ENCODE results near the gene PTGES3. TPM values are rescaled to one million over a fixed set of nuclear protein-coding genes. Genes with fewer than 3 reads are reported as not detected.

The PTGES3 gene
- total and polyA plus RNA-seq, 7 experiments from 2014 or later: 111 to 289 (median 154) TPM

GRCh38 chr12:56676851-56677580 lies 11.1 kb downstream of the PTGES3 start:
- Histone ChIP-seq H3K27ac (ENCODE audit: low read depth, low read length) (peak overlapping the region; percentile 34), H3K36me3 (ENCODE audit: control insufficient read depth in 2 of 3, insufficient read depth in 3 of 3, low read length in 3 of 3) (peaks cover 0 to 23% (median 3%) of the 10 kb centered on the region in 3 experiments), H3K9me3 (ENCODE audit: control insufficient read depth in 2 of 3, low read length in 3 of 3) (no peaks in the 10 kb centered on the region), H3K27me3 (ENCODE audit: control insufficient read depth in 2 of 2, insufficient read depth in 2 of 2, low read length in 2 of 2) (no peaks in the 10 kb centered on the region), H3K4me1 (ENCODE audit: control insufficient read depth in 2 of 2, insufficient read depth in 2 of 2, low read length in 2 of 2) (peaks cover 35 to 49% of the 10 kb centered on the region in 2 donors), H3K4me3 (ENCODE audit: low read length) (no peak overlapping the region)
- DNase-seq (peak in 2 of 9 donors; percentile 22 to 45), ATAC-seq (peak; percentile 65)
- CTCF ChIA-PET: interaction anchor here (0.6 to 1.0 kb wide), 3 partner anchors 13 to 98 kb away, joined by 3 to 4 read pairs (median 3); no protein-coding TSS in a partner anchor
- Mint-ChIP-seq H3K27me3 (no peaks in the 10 kb centered on the region), H3K36me3 (peaks cover 4 to 19% (median 6%) of the 10 kb centered on the region in 5 donors), H3K4me3 (peak overlapping the region in 8 of 10 donors; percentile 12 to 63 (median 48)), H3K4me1 (peaks cover 33 to 85% (median 63%) of the 10 kb centered on the region in 7 donors), H3K9me3 (peaks cover 0 to under 1% (median 0%) of the 10 kb centered on the region in 11 donors), H3K27ac (peak overlapping the region in 8 of 9 donors; percentile 38 to 77 (median 72))
- intact Hi-C loops (cut with micrococcal nuclease): no loop called here
- POLR2A ChIA-PET: interaction anchor here (0.6 to 4.5 kb wide), 7 partner anchors 11 to 421 kb away, joined by 3 to 30 read pairs (median 6); partner anchors contain the start of genes NACA and PTGES3

DNA sequence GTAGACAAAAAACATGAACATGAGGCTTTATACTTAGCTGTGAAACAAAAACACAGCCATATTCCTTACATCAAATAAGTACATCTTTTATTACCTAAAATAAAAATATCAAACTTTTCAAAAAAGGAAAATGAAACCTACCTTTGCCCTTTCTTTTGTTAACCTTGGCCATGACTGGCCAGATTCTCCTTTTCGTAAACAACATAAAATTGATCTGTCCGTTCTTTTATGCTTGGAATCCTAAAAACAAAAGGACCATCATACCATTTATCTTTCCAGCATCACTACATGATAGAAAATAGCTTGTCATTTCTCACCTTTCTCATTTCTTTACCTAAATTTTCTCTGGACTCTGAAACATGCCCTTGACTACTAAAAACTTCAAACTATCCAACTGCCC lies 16.5 kb downstream of the PTGES3 start:
- CTCF ChIA-PET: interaction anchor here (0.6 to 2.2 kb wide), 2 partner anchors 14 to 39 kb away, joined by 5 read pairs; no protein-coding TSS in a partner anchor
- peaks cover 5 to 33% (median 21%) of the 10 kb centered on the region in 5 donors for H3K36me3 Mint-ChIP-seq

GRCh38 chr12:56670836-56671235 lies 17.2 kb downstream of the PTGES3 start:
- intact Hi-C loops (cut with micrococcal nuclease): no loop called here
- H3K27me3 ChIP-seq (ENCODE audit: control insufficient read depth in 2 of 2, insufficient read depth in 2 of 2, low read length in 2 of 2): no peaks in the 10 kb centered on the region

More for the DNA sequence above, 16.5 kb downstream of the PTGES3 start:
- H3K4me1 ChIP-seq (ENCODE audit: control insufficient read depth in 2 of 2, insufficient read depth in 2 of 2, low read length in 2 of 2): peaks cover 8 to 22% of the 10 kb centered on the region in 2 donors
- H3K36me3 ChIP-seq (ENCODE audit: control insufficient read depth in 2 of 3, insufficient read depth in 3 of 3, low read length in 3 of 3): peaks cover 16 to 56% (median 36%) of the 10 kb centered on the region in 3 experiments
- H3K27ac ChIP-seq (ENCODE audit: low read depth, low read length): no peak overlapping the region
- Mint-ChIP-seq H3K4me1 (peaks cover 23 to 52% (median 44%) of the 10 kb centered on the region in 7 donors), H3K9me3 (no peaks in the 10 kb centered on the region), H3K27ac (peak overlapping the region in 6 of 9 donors; percentile 18 to 83 (median 54)), H3K4me3 (no peak overlapping the region), H3K27me3 (no peaks in the 10 kb centered on the region)
- no peaks in the 10 kb centered on the region for H3K9me3 ChIP-seq (ENCODE audit: control insufficient read depth in 2 of 3, low read length in 3 of 3)
- ATAC-seq (no peak), DNase-seq (no peak)
- no peaks in the 10 kb centered on the region for H3K27me3 ChIP-seq (ENCODE audit: control insufficient read depth in 2 of 2, insufficient read depth in 2 of 2, low read length in 2 of 2)
- intact Hi-C loops (cut with micrococcal nuclease): loop anchor here in 1 of 2 donors (2.0 kb wide), 1 partner anchor 15 kb away; no protein-coding TSS in a partner anchor
- POLR2A ChIA-PET: interaction anchor here (0.6 to 2.2 kb wide), 3 partner anchors 16 to 1069 kb away, joined by 3 to 9 read pairs (median 7); partner anchors contain the start of genes NACA and PTGES3
- no peak overlapping the region for H3K4me3 ChIP-seq (ENCODE audit: low read length)

DNA sequence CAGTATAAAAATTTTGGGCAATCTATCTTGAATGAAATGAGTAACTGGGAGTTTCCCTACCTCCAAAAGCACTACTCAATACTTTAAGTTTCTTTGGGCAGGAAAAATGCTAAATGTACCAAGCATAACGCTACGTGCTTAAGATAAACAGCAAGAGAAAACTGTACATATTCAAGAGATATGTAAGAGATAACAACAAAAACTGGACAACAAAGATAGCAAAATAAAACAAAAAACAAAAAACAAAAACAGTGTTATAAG lies 20.0 kb downstream of the PTGES3 start:
- DNase-seq (no peak), ATAC-seq (no peak)
- H3K4me1 ChIP-seq (ENCODE audit: control insufficient read depth in 2 of 2, insufficient read depth in 2 of 2, low read length in 2 of 2): peaks cover 2 to 12% of the 10 kb centered on the region in 2 donors
- no peaks in the 10 kb centered on the region for H3K9me3 ChIP-seq (ENCODE audit: control insufficient read depth in 2 of 3, low read length in 3 of 3)
- H3K36me3 ChIP-seq (ENCODE audit: control insufficient read depth in 2 of 3, insufficient read depth in 3 of 3, low read length in 3 of 3): peaks cover 20 to 85% (median 63%) of the 10 kb centered on the region in 3 experiments
- H3K36me3 Mint-ChIP-seq: peaks cover 10 to 50% (median 30%) of the 10 kb centered on the region in 5 donors
- no peaks in the 10 kb centered on the region for H3K27me3 Mint-ChIP-seq
- POLR2A ChIA-PET: interaction anchor here (0.8 to 1.8 kb wide), 4 partner anchors 20 to 881 kb away, joined by 3 to 5 read pairs (median 3); partner anchors contain the start of gene PTGES3
- H3K27ac Mint-ChIP-seq: peak overlapping the region in 4 of 9 donors; percentile 13 to 74 (median 38)
- no peaks in the 10 kb centered on the region for H3K27me3 ChIP-seq (ENCODE audit: control insufficient read depth in 2 of 2, insufficient read depth in 2 of 2, low read length in 2 of 2)
- CTCF ChIA-PET: interaction anchor here (0.7 kb wide), 1 partner anchor 460 kb away, joined by 3 read pairs; no protein-coding TSS in a partner anchor
- no peak overlapping the region for H3K4me3 ChIP-seq (ENCODE audit: low read length)
- no peaks in the 10 kb centered on the region for H3K9me3 Mint-ChIP-seq
- peaks cover 17 to 30% (median 24%) of the 10 kb centered on the region in 7 donors for H3K4me1 Mint-ChIP-seq
- no peak overlapping the region for H3K4me3 Mint-ChIP-seq
- H3K27ac ChIP-seq (ENCODE audit: low read depth, low read length): no peak overlapping the region
- intact Hi-C loops (cut with micrococcal nuclease): no loop called here

More at GRCh38 chr12:56670836-56671235, 17.2 kb downstream of the PTGES3 start:
- H3K4me3 ChIP-seq (ENCODE audit: low read length): no peak overlapping the region
- Mint-ChIP-seq H3K36me3 (peaks cover 5 to 37% (median 24%) of the 10 kb centered on the region in 5 donors), H3K4me3 (no peak overlapping the region), H3K9me3 (no peaks in the 10 kb centered on the region), H3K27me3 (no peaks in the 10 kb centered on the region), H3K27ac (peak overlapping the region in 2 of 9 donors; percentile 21 to 25), H3K4me1 (peaks cover 17 to 46% (median 40%) of the 10 kb centered on the region in 7 donors)
- ATAC-seq (no peak), DNase-seq (no peak)
- peaks cover 4 to 17% of the 10 kb centered on the region in 2 donors for H3K4me1 ChIP-seq (ENCODE audit: control insufficient read depth in 2 of 2, insufficient read depth in 2 of 2, low read length in 2 of 2)
- ChIA-PET CTCF (interaction anchor here (0.6 kb wide), 1 partner anchor 448 kb away, joined by 3 read pairs; no protein-coding TSS in a partner anchor), POLR2A (interaction anchor here (0.6 to 2.2 kb wide), 4 partner anchors 14 to 1070 kb away, joined by 3 to 13 read pairs (median 8); partner anchors contain the start of genes NACA and PTGES3)
- H3K9me3 ChIP-seq (ENCODE audit: control insufficient read depth in 2 of 3, low read length in 3 of 3): no peaks in the 10 kb centered on the region
- peaks cover 20 to 64% (median 43%) of the 10 kb centered on the region in 3 experiments for H3K36me3 ChIP-seq (ENCODE audit: control insufficient read depth in 2 of 3, insufficient read depth in 3 of 3, low read length in 3 of 3)
- peak overlapping the region; percentile 22 for H3K27ac ChIP-seq (ENCODE audit: low read depth, low read length)

DNA sequence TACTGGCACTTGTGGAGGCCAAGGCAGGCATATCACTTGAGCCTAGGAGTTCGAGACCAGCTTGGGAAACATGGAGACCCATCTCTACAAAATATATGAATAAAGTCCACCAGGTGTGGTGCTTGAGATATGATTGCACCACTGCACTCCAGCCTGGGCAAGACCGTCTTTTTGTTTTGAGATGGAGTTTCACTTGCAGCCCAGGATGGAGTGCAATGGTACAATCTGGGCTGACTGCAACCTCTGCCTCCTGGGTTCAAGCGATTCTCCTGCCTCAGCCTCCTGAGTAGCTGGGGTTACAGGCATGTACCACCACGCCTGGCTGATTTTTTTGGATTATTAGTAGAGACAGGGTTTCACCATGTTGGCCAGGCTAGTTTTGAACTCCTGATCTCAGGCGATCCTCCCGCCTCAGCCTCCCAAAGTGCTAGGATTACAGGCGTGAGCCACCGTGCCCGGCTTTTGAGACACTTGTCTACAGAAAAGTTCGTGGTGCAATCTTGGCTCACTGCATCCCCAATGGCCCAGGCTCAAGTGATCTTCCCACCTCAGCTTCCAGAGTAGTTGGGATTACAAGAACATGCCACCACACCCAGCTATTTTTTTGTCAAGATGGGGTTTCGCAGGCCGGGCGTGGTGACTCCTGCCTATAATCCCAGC lies 26.0 kb downstream of the PTGES3 start:
- Mint-ChIP-seq H3K4me1 (peaks cover 0 to 15% (median 0%) of the 10 kb centered on the region in 7 donors), H3K9me3 (no peaks in the 10 kb centered on the region), H3K27ac (peak overlapping the region in 1 of 9 donors; percentile 24), H3K27me3 (no peaks in the 10 kb centered on the region), H3K36me3 (peaks cover 5 to 21% (median 13%) of the 10 kb centered on the region in 5 donors), H3K4me3 (no peak overlapping the region)
- CTCF ChIA-PET: interaction anchor here (0.5 to 1.0 kb wide), 2 partner anchors 24 to 25 kb away, joined by 4 read pairs; no protein-coding TSS in a partner anchor
- Histone ChIP-seq H3K4me3 (ENCODE audit: low read length) (no peak overlapping the region), H3K27ac (ENCODE audit: low read depth, low read length) (no peak overlapping the region), H3K36me3 (ENCODE audit: control insufficient read depth in 2 of 3, insufficient read depth in 3 of 3, low read length in 3 of 3) (peaks cover 6 to 36% (median 33%) of the 10 kb centered on the region in 3 experiments), H3K4me1 (ENCODE audit: control insufficient read depth in 2 of 2, insufficient read depth in 2 of 2, low read length in 2 of 2) (no peaks in the 10 kb centered on the region), H3K9me3 (ENCODE audit: control insufficient read depth in 2 of 3, low read length in 3 of 3) (no peaks in the 10 kb centered on the region), H3K27me3 (ENCODE audit: control insufficient read depth in 2 of 2, insufficient read depth in 2 of 2, low read length in 2 of 2) (no peaks in the 10 kb centered on the region)
- peak; percentile 27 for ATAC-seq
- intact Hi-C loops (cut with micrococcal nuclease): no loop called here
- peak in 1 of 9 donors; percentile 5 for DNase-seq
- POLR2A ChIA-PET: interaction anchor here (0.6 to 2.8 kb wide), 7 partner anchors 14 to 360 kb away, joined by 3 to 11 read pairs (median 3); partner anchors contain the start of genes ATP5F1B and PTGES3

DNA sequence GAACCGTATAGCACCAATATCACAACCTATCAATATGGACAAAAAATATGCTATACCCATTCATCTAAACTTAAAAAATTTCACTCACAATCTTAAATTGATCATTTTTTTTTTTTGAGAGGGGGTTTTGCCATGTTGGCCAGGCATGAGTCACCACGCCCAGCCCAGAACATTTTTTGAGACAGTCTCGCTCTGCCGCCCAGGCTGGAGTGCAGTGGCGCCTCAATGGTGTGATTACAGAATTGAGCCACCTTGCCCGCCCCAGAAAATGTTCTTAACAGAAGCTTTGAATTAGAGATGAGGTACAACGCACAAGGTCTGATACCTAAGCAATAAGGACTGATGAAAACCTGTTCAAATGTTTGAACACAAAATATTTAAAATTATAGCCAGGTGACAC lies 26.5 kb downstream of the PTGES3 start:
- H3K27me3 Mint-ChIP-seq: no peaks in the 10 kb centered on the region
- H3K36me3 Mint-ChIP-seq: peaks cover 5 to 21% (median 12%) of the 10 kb centered on the region in 5 donors
- peak in 1 of 9 donors; percentile 5 for DNase-seq
- H3K4me3 Mint-ChIP-seq: no peak overlapping the region
- Histone ChIP-seq H3K4me3 (ENCODE audit: low read length) (no peak overlapping the region), H3K36me3 (ENCODE audit: control insufficient read depth in 2 of 3, insufficient read depth in 3 of 3, low read length in 3 of 3) (peaks cover 4 to 31% (median 29%) of the 10 kb centered on the region in 3 experiments), H3K27ac (ENCODE audit: low read depth, low read length) (no peak overlapping the region), H3K4me1 (ENCODE audit: control insufficient read depth in 2 of 2, insufficient read depth in 2 of 2, low read length in 2 of 2) (no peaks in the 10 kb centered on the region), H3K9me3 (ENCODE audit: control insufficient read depth in 2 of 3, low read length in 3 of 3) (no peaks in the 10 kb centered on the region), H3K27me3 (ENCODE audit: control insufficient read depth in 2 of 2, insufficient read depth in 2 of 2, low read length in 2 of 2) (no peaks in the 10 kb centered on the region)
- intact Hi-C loops (cut with micrococcal nuclease): no loop called here
- ATAC-seq: no peak
- CTCF ChIA-PET: interaction anchor here (0.5 to 1.0 kb wide), 2 partner anchors 24 to 26 kb away, joined by 4 read pairs; no protein-coding TSS in a partner anchor
- H3K9me3 Mint-ChIP-seq: no peaks in the 10 kb centered on the region
- POLR2A ChIA-PET: interaction anchor here (0.7 to 1.5 kb wide), 4 partner anchors 14 to 26 kb away, joined by 3 to 6 read pairs (median 4); partner anchors contain the start of gene PTGES3
- H3K27ac Mint-ChIP-seq: peak overlapping the region in 2 of 9 donors; percentile 23 to 24
- peaks cover 0 to 15% (median 0%) of the 10 kb centered on the region in 7 donors for H3K4me1 Mint-ChIP-seq
